MM.1S (cell line): ENCODE data around the gene TENM4.
A peak's percentile ranks its signal among the peaks of the same experiment; 100 is the strongest.

Experiments used
- DNase-seq: peaks from one replicate; pipeline ENCODE4 v3.0.0-alpha.2; 2015
- H2AFZ ChIP-seq: fragments of 300-600 bp; sonication (generic); 2 replicates; pipeline ENCODE4 v1.6.0; 2016; ENCODE audit warnings: antibody characterized with exemption, low read length
- H3F3A ChIP-seq: fragments of 300-600 bp; sonication (generic); 2 replicates; pipeline ENCODE4 v1.6.1; 2016; ENCODE audit warnings: mild to moderate bottlenecking, antibody characterized with exemption, low read length, moderate library complexity, mixed read lengths; ENCODE audit not compliant: insufficient read depth
- H3K27ac ChIP-seq: fragments of 300-600 bp; sonication (generic); 2 replicates; pipeline ENCODE4 v1.5.1; 2016; ENCODE audit warnings: mild to moderate bottlenecking, low read length
- H3K27me3 ChIP-seq: fragments of 300-600 bp; sonication (generic); replicated peaks from 2 replicates; pipeline ENCODE4 v1.6.0; 2016; ENCODE audit warnings: low read length; ENCODE audit not compliant: insufficient read depth
- H3K36me3 ChIP-seq: fragments of 300-600 bp; sonication (generic); replicated peaks from 2 replicates; pipeline ENCODE4 v1.6.1; 2016; ENCODE audit warnings: mild to moderate bottlenecking, low read length, mixed read lengths; ENCODE audit not compliant: insufficient read depth
- H3K4me1 ChIP-seq: fragments of 300-600 bp; sonication (generic); 2 replicates; pipeline ENCODE4 v1.6.1; 2016; ENCODE audit warnings: low read length, mixed read lengths
- H3K4me2 ChIP-seq: fragments of 300-600 bp; sonication (generic); 2 replicates; pipeline ENCODE4 v1.6.0; 2016; ENCODE audit warnings: low read depth, low read length
- H3K4me3 ChIP-seq: fragments of 300-600 bp; sonication (generic); 2 replicates; pipeline ENCODE4 v1.5.1; 2016; ENCODE audit warnings: low read length, mixed read lengths
- H3K79me2 ChIP-seq: fragments of 300-600 bp; sonication (generic); 2 replicates; pipeline ENCODE4 v1.6.1; 2016; ENCODE audit warnings: mixed run types, low read length, mixed read lengths
- H3K9ac ChIP-seq: fragments of 300-600 bp; sonication (generic); 2 replicates; pipeline ENCODE4 v1.6.1; 2016; ENCODE audit warnings: low read length, mixed read lengths
- H3K9me2 ChIP-seq: fragments of 300-600 bp; sonication (generic); replicated peaks from 2 replicates; pipeline ENCODE4 v1.6.1; 2016; ENCODE audit warnings: mild to moderate bottlenecking, low read length, mixed read lengths; ENCODE audit not compliant: insufficient read depth
- H3K9me3 ChIP-seq: fragments of 300-600 bp; sonication (generic); replicated peaks from 2 replicates; pipeline ENCODE4 v1.6.1; 2016; ENCODE audit warnings: mild to moderate bottlenecking, low read length, mixed read lengths; ENCODE audit not compliant: insufficient read depth
- H4K20me1 ChIP-seq: fragments of 300-600 bp; sonication (generic); 2 replicates; pipeline ENCODE4 v1.6.1; 2016; ENCODE audit warnings: mild to moderate bottlenecking, low read length, moderate library complexity, mixed read lengths; ENCODE audit not compliant: insufficient read depth
- CTCF ChIP-seq: fragments of 300-600 bp; sonication (generic); IDR thresholded peaks from 2 replicates; pipeline ENCODE4 v1.5.1; 2016; ENCODE audit warnings: antibody characterized with exemption, low read length, mixed read lengths
- EZH2 ChIP-seq: fragments of 300-600 bp; sonication (generic); optimal IDR thresholded peaks from 2 replicates; pipeline ENCODE3; 2017; ENCODE audit warnings: low read depth, mild to moderate bottlenecking, antibody characterized with exemption, low read length, mixed read lengths
- EZH2phosphoT487 ChIP-seq: fragments of 300-600 bp; sonication (generic); IDR thresholded peaks from 2 replicates; pipeline ENCODE4 v1.6.1; 2018; ENCODE audit warnings: antibody characterized with exemption, low read length

The TENM4 gene

GRCh38 chr11:78833237-78833636 lies 607.6 kb downstream of the TENM4 start:
- no peak overlapping the region for H3K4me3 ChIP-seq
- H4K20me1 ChIP-seq: no peaks in the 10 kb centered on the region
- no peaks in the 10 kb centered on the region for H3K9me2 ChIP-seq
- no peak overlapping the region for H3K4me2 ChIP-seq
- no peaks in the 10 kb centered on the region for H3K4me1 ChIP-seq
- TF ChIP-seq EZH2phosphoT487 (no peak), CTCF (no peak), EZH2 (no peak)
- no peak overlapping the region for H3K27ac ChIP-seq
- no peak overlapping the region for H2AFZ ChIP-seq
- no peaks in the 10 kb centered on the region for H3F3A ChIP-seq
- DNase-seq: no peak
- H3K79me2 ChIP-seq: no peaks in the 10 kb centered on the region
- H3K27me3 ChIP-seq: no peaks in the 10 kb centered on the region
- H3K36me3 ChIP-seq: no peaks in the 10 kb centered on the region
- H3K9me3 ChIP-seq: no peaks in the 10 kb centered on the region
- H3K9ac ChIP-seq: no peak overlapping the region

- Histone ChIP-seq H3K4me1 (no peaks in the 10 kb centered on the region), H3K4me2 (no peak overlapping the region), H3K27me3 (no peaks in the 10 kb centered on the region)
These were observed 608.4 kb downstream of the TENM4 start for GRCh38 chr11:78832226-78832947.

GRCh38 chr11:78831571-78831970 lies 609.3 kb downstream of the TENM4 start:
- no peak for TF ChIP-seq CTCF
- TF ChIP-seq EZH2: no peak
- no peak for TF ChIP-seq EZH2phosphoT487
- no peaks in the 10 kb centered on the region for H3K79me2 ChIP-seq
- no peak overlapping the region for H3K4me3 ChIP-seq
- H3F3A ChIP-seq: no peaks in the 10 kb centered on the region
- no peaks in the 10 kb centered on the region for H3K36me3 ChIP-seq
- H3K9me3 ChIP-seq: no peaks in the 10 kb centered on the region
- H3K9me2 ChIP-seq: no peaks in the 10 kb centered on the region
- no peak overlapping the region for H2AFZ ChIP-seq
- H3K9ac ChIP-seq: no peak overlapping the region
- H4K20me1 ChIP-seq: no peaks in the 10 kb centered on the region
- H3K4me2 ChIP-seq: no peak overlapping the region
- H3K27ac ChIP-seq: no peak overlapping the region
- DNase-seq: no peak
- H3K27me3 ChIP-seq: no peaks in the 10 kb centered on the region
- H3K4me1 ChIP-seq: no peaks in the 10 kb centered on the region

More at GRCh38 chr11:78832226-78832947, 608.4 kb downstream of the TENM4 start:
- Histone ChIP-seq H3K4me3 (no peak overlapping the region), H3F3A (no peaks in the 10 kb centered on the region), H3K9me3 (no peaks in the 10 kb centered on the region), H4K20me1 (no peaks in the 10 kb centered on the region), H3K79me2 (no peaks in the 10 kb centered on the region), H3K27ac (no peak overlapping the region), H3K9me2 (no peaks in the 10 kb centered on the region), H3K9ac (no peak overlapping the region), H2AFZ (no peak overlapping the region), H3K36me3 (no peaks in the 10 kb centered on the region)
- no peak for DNase-seq
- TF ChIP-seq EZH2phosphoT487: no peak
- peak; percentile 17 for TF ChIP-seq CTCF
